ENCODE data around the gene MYO3A.

The MYO3A gene

DNA sequence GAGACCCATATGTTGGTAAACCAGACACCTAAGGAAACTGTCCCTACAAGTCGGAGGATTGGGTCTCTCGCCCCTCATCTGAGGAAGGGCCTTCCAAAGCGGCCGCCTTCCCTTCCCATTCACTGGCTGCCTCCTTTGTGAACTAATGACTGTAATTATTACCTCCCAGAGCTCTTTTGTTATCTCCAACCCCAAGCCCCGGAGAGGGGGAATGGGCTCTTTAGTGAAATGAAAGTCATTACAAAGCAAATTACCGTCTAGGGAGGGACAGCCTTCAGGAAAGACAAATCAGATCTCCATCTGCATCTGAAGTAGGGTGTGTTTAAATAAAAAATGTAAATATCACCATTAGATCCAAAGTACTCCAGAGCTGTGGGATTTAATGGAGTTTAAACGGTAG lies 280.0 kb downstream of the MYO3A start:
- no peak for DNase-seq (ENCODE audit: low read depth)

DNA sequence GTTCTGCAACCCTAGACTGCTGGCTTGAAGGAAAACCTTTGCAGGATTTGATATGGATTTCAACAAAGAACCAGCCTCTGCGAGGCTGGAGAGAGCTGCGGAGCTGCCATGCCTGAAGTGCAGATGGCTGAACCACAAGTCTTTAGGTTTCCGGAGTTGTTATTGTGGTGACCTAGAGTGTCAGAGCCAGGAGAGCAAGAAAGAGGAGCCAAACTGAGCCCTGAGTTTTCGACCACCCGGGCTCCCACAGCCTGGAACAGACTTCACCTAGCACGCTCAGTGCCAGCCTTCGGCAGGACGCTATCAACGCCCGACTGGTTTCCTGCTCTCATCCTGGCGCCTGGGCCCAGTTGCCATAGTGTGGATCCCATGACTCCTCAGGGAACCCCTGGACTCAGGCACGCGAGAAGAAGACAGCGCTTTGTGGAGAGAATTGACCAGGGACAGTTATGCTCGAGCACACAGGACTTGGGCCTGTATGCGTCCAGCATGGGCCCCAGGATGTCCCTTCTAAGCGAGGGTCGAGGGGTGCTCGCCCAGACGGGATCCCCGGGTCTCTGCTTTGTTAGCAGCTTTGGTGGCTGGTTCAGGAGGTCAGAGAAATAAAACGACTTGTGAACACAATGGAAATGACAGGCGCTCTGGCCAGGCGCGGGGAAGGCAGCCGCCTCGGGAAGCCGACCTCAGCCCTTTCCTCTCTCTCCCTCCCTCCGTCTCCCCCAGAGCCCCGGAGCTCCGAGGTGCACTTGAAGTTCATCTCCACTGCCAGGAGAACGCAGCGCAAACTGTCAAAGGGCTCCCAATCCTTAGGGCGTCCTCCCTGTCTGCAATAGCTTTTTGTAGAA lies 280.7 kb downstream of the MYO3A start:
- DNase-seq (ENCODE audit: low read depth) = no peak

- no peak for DNase-seq (ENCODE audit: low read depth)
Observed at GRCh38 chr10:26215396-26215934, 281.4 kb downstream of the MYO3A start.

DNA sequence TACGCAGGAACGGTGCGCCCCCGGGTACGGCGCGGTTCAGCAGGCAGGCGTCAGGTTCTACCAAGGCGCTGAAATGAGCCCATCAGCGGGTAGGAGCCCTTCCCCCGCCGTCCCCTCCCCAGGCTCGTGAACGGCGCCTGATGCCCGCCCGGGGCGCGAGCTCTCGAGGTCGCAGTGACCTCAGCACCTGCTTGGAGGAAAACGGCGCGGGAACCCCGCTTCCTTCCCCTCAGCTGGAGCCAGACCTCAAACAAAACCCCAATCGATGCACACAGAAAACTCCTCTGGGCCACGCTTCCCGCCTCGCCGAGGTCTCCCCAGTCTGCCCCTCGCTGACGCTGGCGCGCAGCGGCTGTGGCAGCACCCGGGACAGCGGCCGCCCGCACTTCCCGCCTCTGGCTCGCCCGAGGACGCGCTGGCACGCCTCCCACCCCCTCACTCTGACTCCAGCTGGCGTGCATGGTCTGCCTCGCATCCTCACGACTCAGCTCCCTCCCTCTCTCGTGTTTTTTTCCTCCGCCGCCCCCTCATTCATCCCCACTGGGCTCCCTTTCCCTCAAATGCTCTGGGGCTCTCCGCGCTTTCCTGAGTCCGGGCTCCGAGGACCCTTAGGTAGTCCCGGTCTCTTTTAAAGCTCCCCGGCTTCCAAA lies 282.0 kb downstream of the MYO3A start:
- no peak for DNase-seq (ENCODE audit: low read depth)

DNA sequence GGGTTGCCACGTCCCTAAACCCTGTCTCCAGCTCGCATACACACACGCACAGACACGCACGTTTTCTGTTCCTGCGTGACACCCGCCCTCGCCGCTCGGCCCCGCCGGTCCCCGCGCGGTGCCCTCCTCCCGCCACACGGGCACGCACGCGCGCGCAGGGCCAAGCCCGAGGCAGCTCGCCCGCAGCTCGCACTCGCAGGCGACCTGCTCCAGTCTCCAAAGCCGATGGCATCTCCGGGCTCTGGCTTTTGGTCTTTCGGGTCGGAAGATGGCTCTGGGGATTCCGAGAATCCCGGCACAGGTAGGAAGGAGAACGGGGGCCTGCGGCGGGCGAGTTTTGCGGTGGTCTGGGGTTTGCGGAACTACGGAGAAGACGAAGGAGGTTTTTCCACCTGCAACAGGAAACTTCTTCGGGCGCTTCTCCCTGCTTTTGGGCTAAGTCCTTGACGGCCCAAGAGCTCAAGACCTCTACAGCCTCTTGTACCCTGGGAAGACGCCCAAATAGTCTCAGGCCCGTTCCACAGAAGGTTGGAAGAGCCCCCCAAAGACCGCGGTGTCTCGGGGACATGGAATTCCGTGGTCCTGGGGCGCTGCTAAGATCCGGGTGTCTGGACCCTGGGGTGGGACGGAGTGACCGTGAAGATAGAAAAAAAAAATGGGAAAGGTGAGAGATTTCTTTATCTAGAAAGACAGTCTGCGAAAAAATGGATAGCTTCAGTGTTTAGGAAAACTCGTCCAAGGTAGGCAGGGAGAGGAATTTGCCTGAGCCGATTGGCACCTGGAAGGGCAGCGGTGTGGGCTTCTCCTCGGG lies 282.8 kb downstream of the MYO3A start, which contains the start of gene GAD2:
Gene GAD2 (plus strand): TSS at position 190 of the 811 bp plus-strand sequence. CDS start 36 bp downstream, at position 226.
- no peak for DNase-seq (ENCODE audit: low read depth)

- no peak for DNase-seq (ENCODE audit: low read depth)
Observed at GRCh38 chr10:26217396-26218086, 283.5 kb downstream of the MYO3A start.

DNA sequence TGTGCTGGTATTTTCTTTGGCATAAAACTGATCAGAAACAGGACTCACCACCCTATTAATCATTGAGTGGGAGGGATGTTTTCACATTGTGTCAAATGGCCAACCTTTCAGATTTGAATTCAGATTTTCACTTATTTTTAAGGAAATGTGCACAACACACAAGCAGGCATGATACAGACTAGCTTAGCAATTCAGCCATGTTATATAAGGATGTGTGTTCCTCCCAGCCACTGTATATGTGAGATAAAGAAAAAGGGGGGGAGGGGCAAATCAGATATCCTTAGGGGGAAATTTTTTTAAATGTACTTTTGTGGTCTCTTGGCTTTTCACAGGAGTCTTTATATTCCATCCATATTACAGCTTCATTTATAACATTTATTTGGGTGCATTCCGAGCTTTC lies 285.6 kb downstream of the MYO3A start:
- no peak for DNase-seq (ENCODE audit: low read depth)

DNA sequence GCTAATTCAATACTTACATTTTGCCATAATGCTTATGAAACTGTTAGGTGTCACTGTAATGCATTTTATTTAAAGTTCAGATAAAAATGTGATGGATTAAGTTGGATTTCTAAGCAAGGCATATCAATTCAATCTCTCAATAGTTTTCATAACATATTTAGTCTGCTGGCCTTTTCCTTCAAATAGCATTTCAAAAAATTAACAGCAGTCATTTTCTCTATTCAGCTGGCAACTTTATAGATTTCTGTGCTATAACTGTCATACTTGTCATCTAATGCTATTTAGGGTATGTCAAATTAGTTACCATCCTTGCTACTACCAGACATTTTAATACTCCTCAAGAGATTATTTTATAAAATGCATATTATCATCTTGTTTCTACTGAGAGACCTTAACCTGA lies 286.9 kb downstream of the MYO3A start:
- DNase-seq (ENCODE audit: low read depth) = no peak

DNA sequence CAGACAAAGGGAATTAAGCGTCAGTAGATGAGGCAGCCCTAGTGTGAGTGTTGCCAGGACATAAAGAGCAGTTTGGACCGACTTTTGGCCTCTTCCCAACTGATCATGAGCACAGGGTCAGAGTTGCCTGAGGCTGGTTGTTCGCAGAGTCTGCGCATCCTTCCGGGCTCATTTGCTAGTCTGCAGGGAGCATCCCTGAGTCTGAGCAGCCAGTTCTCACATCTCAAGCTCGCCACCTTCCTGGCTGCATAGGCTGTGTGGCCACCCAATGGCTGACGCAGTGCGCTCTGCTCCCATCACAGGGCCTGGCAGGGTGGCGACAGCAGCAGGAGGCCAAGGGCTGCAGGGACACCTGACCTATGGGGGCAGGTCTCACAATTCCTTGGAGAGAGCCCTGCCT lies 287.5 kb downstream of the MYO3A start:
- no peak for DNase-seq (ENCODE audit: low read depth)

- no peak for DNase-seq (ENCODE audit: low read depth)
Observed at GRCh38 chr10:26222563-26222962, 288.5 kb downstream of the MYO3A start.

GRCh38 chr10:26225322-26225721 lies 291.3 kb downstream of the MYO3A start:
- DNase-seq (ENCODE audit: low read depth) = no peak

- DNase-seq (ENCODE audit: low read depth) = no peak
Observed at GRCh38 chr10:26227786-26228185, 293.8 kb downstream of the MYO3A start.

DNA sequence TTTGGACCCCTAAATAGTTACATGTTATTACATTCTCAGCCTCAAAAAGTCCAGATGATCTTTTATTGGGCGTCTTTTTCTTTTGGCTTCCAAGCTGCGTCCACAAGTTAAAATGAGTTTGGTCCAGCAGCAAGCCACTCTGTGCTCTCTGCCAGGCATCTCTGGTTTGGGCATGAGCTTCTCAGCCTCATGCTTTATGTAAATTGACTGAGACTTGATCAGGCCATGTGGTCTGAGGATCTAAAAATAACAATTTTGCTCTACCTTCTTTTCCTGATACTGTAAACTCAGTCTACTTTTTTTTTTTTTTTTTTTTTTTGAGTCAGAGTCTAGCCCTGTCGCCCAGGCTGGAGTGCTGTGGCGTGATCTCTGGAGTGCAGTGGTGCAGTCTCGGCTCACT lies 298.1 kb downstream of the MYO3A start:
- DNase-seq (ENCODE audit: low read depth) = no peak

DNA sequence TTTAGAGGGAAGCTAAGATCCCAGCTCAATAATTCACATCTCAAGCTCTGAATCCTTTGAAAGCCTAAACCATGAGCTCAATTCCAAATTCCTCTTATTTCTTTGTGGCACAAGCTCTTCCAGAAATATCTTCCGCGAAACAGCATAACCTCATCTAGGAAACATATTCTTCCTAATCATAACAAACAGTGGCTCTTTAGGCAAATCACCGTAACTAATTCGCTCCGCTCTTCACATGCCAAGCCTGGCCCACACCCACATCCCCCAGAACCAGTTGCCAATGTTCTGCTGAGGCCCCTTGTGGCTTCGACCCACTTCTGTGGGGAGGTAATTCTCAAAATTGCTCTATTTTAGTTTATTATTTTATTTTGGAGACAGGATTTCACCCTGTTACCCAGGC lies 301.7 kb downstream of the MYO3A start:
- no peak for DNase-seq (ENCODE audit: low read depth)

GRCh38 chr10:26238378-26238777 lies 304.3 kb downstream of the MYO3A start:
- DNase-seq (ENCODE audit: low read depth) = no peak

- DNase-seq (ENCODE audit: low read depth) = no peak
Observed at GRCh38 chr10:26242706-26243350, 308.8 kb downstream of the MYO3A start.

- DNase-seq (ENCODE audit: low read depth) = no peak
Observed at GRCh38 chr10:26243351-26243720, 309.3 kb downstream of the MYO3A start.

DNA sequence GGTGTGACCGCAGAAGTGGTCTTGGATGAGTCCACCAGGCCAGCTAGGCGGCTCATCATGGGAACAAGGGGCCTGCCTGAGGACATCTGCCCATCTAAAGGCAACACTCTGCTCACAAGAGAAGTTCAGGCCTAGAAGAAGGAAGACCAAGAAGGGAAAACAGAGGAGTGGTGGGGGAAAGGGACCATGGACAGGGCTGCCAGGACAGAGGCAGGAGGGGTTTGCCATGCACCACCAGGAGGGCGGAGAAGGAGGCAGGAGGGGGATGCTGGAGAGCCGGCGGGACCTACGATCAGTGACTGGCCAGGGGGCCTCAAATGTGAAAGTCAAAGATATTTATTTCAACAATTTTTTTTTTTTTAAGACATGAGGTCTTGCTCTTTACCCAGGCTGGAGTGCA lies 315.7 kb downstream of the MYO3A start:
- DNase-seq (ENCODE audit: low read depth) = no peak

DNA sequence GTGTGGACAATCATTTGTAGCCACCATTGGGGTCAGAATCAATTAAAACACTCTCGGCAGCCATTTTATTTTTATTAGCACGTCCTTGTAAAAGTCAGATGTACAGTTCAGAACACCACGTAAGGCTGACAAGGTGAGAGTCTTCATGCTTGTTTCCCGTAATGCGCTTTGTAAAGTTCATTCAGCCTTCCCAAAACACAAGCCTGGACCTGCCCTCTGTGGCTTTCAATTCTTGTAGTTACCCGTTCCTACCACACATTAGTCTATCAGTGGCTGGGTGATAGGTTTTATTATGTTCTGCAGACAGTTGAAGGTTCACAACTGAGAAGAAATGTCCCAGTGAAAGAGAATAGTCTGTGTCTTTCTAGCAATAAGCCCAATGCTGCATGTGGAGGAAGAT lies 317.9 kb downstream of the MYO3A start:
- no peak for DNase-seq (ENCODE audit: low read depth)

GRCh38 chr10:26254616-26255015 lies 320.6 kb downstream of the MYO3A start:
- no peak for DNase-seq (ENCODE audit: low read depth)

DNA sequence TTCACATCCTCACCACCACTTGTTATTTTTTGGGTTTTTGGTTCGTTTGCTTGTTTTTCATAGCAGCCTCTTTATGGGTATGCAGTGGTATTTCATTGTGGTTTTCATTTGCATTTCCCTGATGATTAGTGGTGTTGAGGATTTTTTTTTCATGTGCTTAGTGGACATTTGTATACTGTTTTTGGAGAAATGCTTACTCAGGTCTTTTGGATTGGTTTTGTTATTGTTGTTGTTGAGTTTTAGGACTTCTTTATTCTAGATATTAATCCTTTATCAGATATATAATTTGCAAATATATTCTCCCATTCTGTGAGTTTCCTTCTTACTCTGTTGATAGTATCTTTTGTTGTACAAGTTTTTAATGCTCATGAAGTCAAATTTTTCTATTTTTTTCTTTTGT lies 325.3 kb downstream of the MYO3A start:
- no peak for DNase-seq (ENCODE audit: low read depth)
